Fibroblast of the aortic adventitia (primary cell): ENCODE results near the gene ADK. TPM values are rescaled to one million over a fixed set of nuclear protein-coding genes. Genes with fewer than 3 reads are reported as not detected.
A peak's percentile ranks its signal among the peaks of the same experiment; 100 is the strongest.
"Not testable (repeated sequence)": the region's sequence is repeated elsewhere in the genome, so short reads cannot be mapped to it uniquely, and the experiment has no call there.

Source experiments
- DNase-seq: peaks from one replicate; pipeline ENCODE4 v3.0.0-alpha.2; 2010; ENCODE audit warnings: low read depth
- H3K4me3 ChIP-seq: 2 replicates; pipeline ENCODE4 v1.5.1; 2011; ENCODE audit warnings: low read depth, mild to moderate bottlenecking, control low read depth, low read length, moderate library complexity
- CTCF ChIP-seq: IDR thresholded peaks from 2 replicates; pipeline ENCODE4 v1.5.1; 2011; ENCODE audit warnings: mild to moderate bottlenecking, low read length, control low read depth, inconsistent platforms; ENCODE audit not compliant: insufficient read depth
- total RNA-seq: library from RNA; depleted of rRNA; stranded (reverse); fragments of >200 nt; gene quantifications from 2 replicates; pipeline ENCODE4 v1.2.3, GENCODE V29; 2012; ENCODE audit warnings: low replicate concordance

Gene ADK
- total RNA-seq, 1 donor, result 96.8 TPM

GRCh38 chr10:74575912-74576311, 424.9 kb downstream of the ADK start:
- TF ChIP-seq CTCF, result no peak
- H3K4me3 ChIP-seq, result no peak overlapping the region
- DNase-seq, result no peak

- no peak for DNase-seq
- H3K4me3 ChIP-seq, result no peak overlapping the region
- TF ChIP-seq CTCF, result no peak
Observed at GRCh38 chr10:74576586-74576985, 425.6 kb downstream of the ADK start.

GRCh38 chr10:74580438-74580837, 429.4 kb downstream of the ADK start:
- not testable (repeated sequence) for DNase-seq, H3K4me3 ChIP-seq

GRCh38 chr10:74582566-74582965, 431.5 kb downstream of the ADK start:
- DNase-seq, result no peak
- no peak for TF ChIP-seq CTCF
- no peak overlapping the region for H3K4me3 ChIP-seq

- H3K4me3 ChIP-seq, result no peak overlapping the region
- no peak for TF ChIP-seq CTCF
- DNase-seq, result no peak
Observed at GRCh38 chr10:74585231-74586087, 434.4 kb downstream of the ADK start.

- DNase-seq, result no peak
- no peak for TF ChIP-seq CTCF
- H3K4me3 ChIP-seq, result no peak overlapping the region
Observed at GRCh38 chr10:74586088-74586585, 435.1 kb downstream of the ADK start.

GRCh38 chr10:74587109-74587854, 436.3 kb downstream of the ADK start:
- DNase-seq, result peak; percentile 35
- TF ChIP-seq CTCF, result no peak
- H3K4me3 ChIP-seq, result no peak overlapping the region
